HG03066 (cell line): Measurements from ENCODE around the gene DAPK2.

Experiments used
- ATAC-seq: cut with Tn5 transposase; IDR thresholded peaks from one replicate; pipeline ENCODE4 v1.9.1; 2021; ENCODE audit warnings: low read depth; ENCODE audit not compliant: unreplicated experiment

The DAPK2 gene

DNA sequence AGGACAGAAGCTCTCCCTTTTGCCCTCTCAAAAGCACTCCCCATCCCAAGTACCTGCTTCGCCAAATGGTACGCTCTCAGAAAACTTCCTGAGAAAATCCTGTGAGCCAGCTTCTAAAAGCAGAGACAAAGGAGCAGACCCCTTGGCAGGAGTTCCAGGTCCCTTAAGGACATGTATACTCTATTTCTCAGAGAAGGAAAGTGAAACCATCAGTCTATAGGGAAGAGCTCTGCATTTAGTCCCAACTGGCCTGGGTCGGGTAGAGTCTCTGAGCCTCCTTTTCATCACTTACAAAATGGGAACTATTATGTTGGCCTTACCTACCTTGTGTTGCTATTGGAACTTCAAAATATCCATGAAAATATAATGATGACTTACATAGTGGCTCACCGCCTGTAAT lies 19.7 kb downstream of the DAPK2 start:
- ATAC-seq: no peak

GRCh38 chr15:64024172-64025050 lies 21.9 kb downstream of the DAPK2 start:
- no peak for ATAC-seq

GRCh38 chr15:64023220-64023619 lies 23.1 kb downstream of the DAPK2 start:
- ATAC-seq: no peak

DNA sequence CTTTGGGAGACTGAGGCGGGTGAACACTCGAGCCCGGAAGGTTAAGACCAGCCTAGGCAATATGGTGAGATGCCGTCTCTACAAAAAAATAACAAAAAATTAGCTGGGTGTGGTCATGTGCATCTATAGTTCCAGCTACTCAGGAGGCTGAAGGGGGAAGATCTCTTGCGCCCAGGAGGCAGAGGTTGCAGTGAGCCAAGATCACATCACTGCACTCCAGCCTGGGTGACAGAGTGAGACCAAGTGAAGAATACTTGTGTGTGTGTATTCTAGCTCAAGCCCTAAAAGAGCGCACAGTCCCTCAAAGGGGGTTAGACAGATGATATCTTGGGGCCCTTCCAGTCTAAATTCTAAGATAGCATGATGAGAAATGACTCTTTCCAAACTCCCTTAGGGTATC lies 23.7 kb downstream of the DAPK2 start:
- no peak for ATAC-seq

GRCh38 chr15:64019764-64020163 lies 26.5 kb downstream of the DAPK2 start:
- no peak for ATAC-seq

DNA sequence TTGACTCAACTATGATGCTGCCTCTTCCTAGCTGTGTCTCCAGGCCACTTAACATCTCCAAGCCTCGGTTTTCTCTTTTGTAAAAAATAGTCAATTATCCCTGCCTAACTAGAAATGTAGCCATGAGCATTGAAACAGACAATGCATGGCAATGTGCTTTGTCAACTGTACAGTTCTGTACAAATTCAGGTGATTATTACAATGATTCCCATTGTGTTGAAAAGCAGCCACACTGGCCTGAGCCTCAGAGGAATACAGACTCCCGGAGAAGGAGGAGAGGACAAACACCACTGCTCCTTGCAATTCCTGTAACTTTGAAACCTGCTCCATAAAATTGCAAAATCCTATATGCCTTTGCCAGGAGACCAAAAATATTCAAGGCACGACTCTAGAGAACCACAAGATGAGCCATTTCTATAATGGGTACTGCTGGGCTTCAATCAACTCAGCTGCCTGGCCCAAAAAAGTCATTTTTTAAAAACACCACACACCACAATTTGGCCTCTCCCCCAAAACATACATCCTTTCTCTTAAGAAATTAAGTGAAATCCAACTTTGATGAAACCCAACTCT lies 28.6 kb downstream of the DAPK2 start:
- no peak for ATAC-seq

DNA sequence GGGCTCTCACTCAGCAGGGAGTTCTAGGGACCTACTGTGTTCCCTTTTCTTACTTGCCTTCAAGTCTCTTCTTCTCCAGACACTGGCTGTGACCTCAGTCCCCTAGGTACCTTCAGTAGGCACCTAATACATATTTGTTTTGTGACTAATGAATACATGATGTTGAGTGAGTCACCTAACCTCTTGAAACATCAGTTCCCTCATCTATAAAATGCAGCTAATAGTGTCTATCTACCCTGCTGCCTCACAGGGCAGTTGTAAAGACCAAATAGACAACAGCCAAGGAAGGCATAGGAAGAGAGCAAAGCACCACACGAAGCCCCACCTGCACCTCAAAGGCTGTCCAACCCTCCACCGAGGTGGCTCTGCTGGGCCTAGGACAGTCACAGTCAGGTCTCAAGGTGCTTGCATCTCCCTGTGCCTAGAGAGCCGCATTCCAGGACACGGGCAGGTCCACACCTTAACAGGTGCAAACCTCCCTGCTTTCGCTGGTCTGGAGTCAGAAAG lies 29.1 kb downstream of the DAPK2 start:
- no peak for ATAC-seq

GRCh38 chr15:64016257-64016656 lies 30.0 kb downstream of the DAPK2 start:
- no peak for ATAC-seq

- no peak for ATAC-seq
Observed at GRCh38 chr15:64014995-64015394, 31.3 kb downstream of the DAPK2 start.

DNA sequence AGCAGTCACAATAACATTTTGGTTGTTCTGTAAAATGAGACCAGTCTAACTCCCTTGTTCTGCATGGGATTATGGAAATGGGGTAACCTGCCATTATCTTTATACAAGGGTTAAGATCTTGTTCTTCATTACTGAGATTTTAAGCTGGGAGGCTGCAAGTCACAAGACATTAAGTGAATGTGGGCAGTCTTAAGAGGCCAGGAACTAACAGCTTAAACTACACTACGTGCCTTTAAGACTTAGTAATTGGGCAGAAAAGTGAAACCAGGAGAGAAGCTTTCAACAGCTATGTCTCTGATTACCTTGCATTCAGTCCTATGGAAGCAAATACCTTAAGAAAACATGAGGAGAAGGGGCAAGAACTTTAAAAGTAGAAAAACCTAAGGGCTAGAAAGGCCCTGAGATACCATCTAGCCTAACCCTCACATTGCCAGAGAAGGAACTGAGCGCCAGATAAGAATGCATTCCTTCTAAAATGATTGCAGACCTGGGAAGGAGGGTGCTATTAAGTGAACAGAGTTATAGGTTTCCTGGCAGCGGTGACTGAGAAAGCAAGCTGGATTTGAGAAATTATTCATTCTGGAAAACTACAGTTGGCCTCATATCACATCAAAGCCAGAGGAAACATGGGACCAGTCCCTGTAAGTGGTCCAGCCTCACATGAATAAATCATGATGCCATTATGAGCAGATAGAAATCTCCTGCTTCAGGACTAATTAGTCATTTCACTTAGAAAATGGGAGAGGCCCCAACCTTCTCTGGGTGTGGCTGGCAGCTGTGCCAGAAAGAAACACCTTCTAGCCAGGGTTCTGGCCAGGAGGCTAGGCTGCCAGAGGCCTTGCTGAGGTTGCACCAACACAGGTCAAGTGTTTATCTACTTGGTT lies 32.9 kb downstream of the DAPK2 start:
- ATAC-seq: no peak

- ATAC-seq: no peak
Observed at GRCh38 chr15:64011736-64012135, 34.5 kb downstream of the DAPK2 start.

DNA sequence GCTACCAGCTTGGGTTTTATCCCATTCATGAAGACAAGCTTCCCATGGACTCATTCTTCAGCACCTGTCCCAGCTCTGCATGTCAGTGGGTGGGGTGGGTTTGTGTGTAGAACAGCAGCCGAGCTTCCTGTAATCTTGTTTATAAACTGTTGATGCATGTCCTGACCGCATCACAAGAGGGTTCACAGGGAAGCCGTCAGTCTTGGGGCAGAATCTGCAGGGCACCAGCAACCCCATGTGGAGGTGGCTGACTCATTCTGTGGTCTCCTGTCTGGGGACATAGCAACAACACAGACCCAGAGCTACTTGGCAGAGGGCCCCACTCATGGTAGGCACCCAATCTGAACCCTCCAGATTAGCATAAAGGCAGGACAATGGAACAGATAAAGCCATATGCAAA lies 35.6 kb downstream of the DAPK2 start:
- ATAC-seq: peak; percentile 84

DNA sequence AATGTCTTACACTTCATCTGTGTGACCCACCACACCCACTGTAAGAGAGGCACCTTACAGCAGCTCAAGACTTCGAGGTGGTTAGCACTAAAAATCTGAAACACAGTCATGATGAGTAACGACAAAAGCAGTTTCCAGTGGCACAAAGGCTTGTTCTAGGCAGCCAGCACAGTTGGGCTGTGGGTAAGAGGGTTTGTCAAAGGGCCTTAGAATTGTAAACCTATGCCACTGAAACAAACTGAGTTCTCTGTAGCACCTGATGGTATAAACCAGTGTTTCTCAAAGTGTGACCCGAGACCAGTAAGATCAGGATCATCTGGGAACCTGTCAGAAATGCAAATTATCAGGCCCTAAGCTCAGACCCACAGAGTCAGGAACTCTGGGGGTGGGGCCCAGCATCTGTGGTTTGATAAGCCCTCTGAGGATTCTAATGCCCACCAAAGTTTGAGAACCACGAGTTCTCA lies 36.5 kb downstream of the DAPK2 start:
- no peak for ATAC-seq

GRCh38 chr15:64009241-64009640 lies 37.0 kb downstream of the DAPK2 start:
- ATAC-seq: no peak

DNA sequence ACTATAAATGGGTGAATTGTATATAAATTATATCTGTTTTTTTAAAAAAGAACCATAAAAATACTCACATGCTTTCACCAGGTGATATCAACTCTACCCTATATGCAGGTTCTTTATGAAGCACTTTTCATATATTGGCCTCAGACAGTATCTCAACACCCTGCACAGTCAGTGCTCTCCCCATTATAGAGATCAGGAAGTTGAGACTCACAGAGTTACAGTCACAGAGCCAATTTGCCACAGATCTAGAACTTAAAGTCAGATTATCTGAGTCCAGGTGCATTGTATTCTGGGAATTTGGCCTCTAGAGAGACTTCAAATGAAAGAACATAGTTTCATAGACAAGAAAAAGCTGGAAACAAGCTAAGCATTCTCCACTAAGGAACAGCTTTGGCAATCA lies 38.1 kb downstream of the DAPK2 start:
- no peak for ATAC-seq

DNA sequence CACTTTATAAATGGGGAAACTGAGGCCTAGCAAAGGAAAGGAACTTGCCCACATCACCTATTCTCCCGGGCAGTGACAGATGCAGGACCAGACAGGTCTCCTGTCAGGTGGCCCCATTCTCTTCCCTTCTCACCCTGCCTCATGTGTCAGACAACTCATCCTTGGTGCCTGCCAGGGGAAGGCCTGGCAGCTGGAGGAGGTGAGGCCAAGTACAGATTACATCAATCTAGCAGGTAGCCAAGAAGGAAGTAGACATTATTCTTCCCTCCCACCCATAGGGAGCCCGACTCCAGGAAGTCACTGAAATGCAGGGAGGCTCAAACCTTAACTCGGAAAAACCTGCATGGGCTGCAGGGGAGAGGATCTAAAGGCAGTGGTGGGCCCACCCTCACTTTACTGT lies 39.6 kb downstream of the DAPK2 start:
- ATAC-seq: no peak

DNA sequence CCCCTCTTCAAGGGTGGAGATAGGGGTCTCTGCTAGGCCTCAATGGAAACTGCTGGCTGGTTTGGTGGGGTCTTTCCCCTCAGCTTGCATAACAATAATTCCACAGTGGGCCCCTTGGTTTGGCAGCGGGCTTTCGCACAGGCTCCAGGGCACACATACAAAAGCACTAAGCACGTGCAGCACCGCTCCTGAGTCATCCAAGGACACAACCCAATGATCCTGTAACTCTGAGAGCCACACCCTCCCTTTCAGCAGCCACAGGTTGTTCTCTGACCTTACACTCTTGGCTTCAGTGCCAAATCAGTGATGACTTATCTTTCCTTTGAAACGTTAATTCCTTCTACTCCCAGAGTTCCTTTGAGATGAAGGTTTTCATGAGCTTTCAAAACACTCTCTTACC lies 41.7 kb downstream of the DAPK2 start:
- no peak for ATAC-seq

GRCh38 chr15:64004056-64004455 lies 42.2 kb downstream of the DAPK2 start:
- ATAC-seq: no peak

- no peak for ATAC-seq
Observed at GRCh38 chr15:64003182-64003581, 43.1 kb downstream of the DAPK2 start.

DNA sequence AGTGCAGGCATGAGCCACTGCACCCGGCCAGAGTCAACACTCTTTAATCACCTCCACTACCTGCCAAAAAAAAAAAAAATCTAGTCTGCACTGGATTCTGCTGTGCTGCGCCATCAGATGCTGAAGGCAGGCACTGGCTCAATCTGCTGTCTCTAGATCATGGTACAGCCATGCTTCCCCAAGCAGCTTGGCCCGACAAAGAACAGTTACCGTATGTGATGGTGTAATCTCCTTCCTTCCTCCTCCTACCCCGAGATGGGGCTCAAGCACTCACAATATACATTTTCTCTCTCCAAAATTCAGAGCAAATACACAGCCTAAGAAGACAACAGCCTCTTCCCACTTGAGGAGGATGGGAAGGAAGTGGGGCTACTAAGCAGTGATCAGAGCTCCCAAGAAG lies 45.1 kb downstream of the DAPK2 start:
- no peak for ATAC-seq
